ENCODE results near the gene MARCKS.
A peak's percentile ranks its signal among the peaks of the same experiment; 100 is the strongest.

MARCKS gene

GRCh38 chr6:113888956-113889630, 31.9 kb downstream of the MARCKS start:
- WGBS: no CpG with 5 or more reads among the region's 3 CpGs
- no peak for DNase-seq
- no peaks in the 10 kb centered on the region for H3K27me3 ChIP-seq (ENCODE audit: control insufficient read depth in 1 of 2, insufficient read depth in 1 of 2, low read length in 2 of 2)
- no peak overlapping the region for H3K9ac ChIP-seq (ENCODE audit: low read length)
- no peak overlapping the region for H3K18ac ChIP-seq (ENCODE audit: low read depth in 1 of 2, low read length in 2 of 2)
- H3K4me1 ChIP-seq (ENCODE audit: control insufficient read depth, insufficient read depth, low read depth, low read length): no peaks in the 10 kb centered on the region
- H2BK12ac ChIP-seq (ENCODE audit: low read length in 2 of 2): no peak overlapping the region
- no peak overlapping the region for H3K27ac ChIP-seq (ENCODE audit: low read length, poor library complexity, severe bottlenecking)
- H3K23ac ChIP-seq (ENCODE audit: low read length in 2 of 2): no peak overlapping the region
- no peaks in the 10 kb centered on the region for H3K36me3 ChIP-seq (ENCODE audit: control insufficient read depth in 1 of 2, insufficient read depth in 2 of 2, low read depth in 1 of 2, low read length in 2 of 2)
- no peak overlapping the region for H2BK120ac ChIP-seq (ENCODE audit: low read depth, low read length)
- no peak overlapping the region for H3K4ac ChIP-seq (ENCODE audit: low read depth in 1 of 2, low read length in 2 of 2)
- H3K4me2 ChIP-seq (ENCODE audit: low read length, poor library complexity, severe bottlenecking): no peak overlapping the region
- no peak overlapping the region for H4K8ac ChIP-seq (ENCODE audit: low read length)
- H3K79me1 ChIP-seq (replicated peaks; ENCODE audit: low read length, poor library complexity, severe bottlenecking): no peaks in the 10 kb centered on the region
- H2AK5ac ChIP-seq (ENCODE audit: low read length, severe bottlenecking): no peak overlapping the region
- no peak overlapping the region for H3K14ac ChIP-seq (ENCODE audit: low read length in 2 of 2)
- no peak overlapping the region for H4K91ac ChIP-seq (ENCODE audit: low read length)
- H3K4me3 ChIP-seq (ENCODE audit: insufficient read depth in 1 of 2, low read depth in 1 of 2, low read length in 2 of 2): no peak overlapping the region
- no peak overlapping the region for H2BK5ac ChIP-seq (ENCODE audit: low read depth, low read length, poor library complexity, severe bottlenecking)
- H2BK15ac ChIP-seq (ENCODE audit: low read depth, poor library complexity, severe bottlenecking): no peak overlapping the region
- H2AFZ ChIP-seq (ENCODE audit: low read depth, low read length): no peak overlapping the region
- peaks cover 9% of the 10 kb centered on the region for H3K9me3 ChIP-seq (ENCODE audit: control insufficient read depth, low read length)

GRCh38 chr6:113893451-113893850, 36.3 kb downstream of the MARCKS start:
- H3K9ac ChIP-seq (ENCODE audit: low read length): peak overlapping the region; percentile 18
- H3K23ac ChIP-seq (ENCODE audit: low read length in 2 of 2): no peak overlapping the region
- no peak for DNase-seq
- H3K14ac ChIP-seq (ENCODE audit: low read length in 2 of 2): no peak overlapping the region
- H4K8ac ChIP-seq (ENCODE audit: low read length): no peak overlapping the region
- no peak overlapping the region for H3K4me2 ChIP-seq (ENCODE audit: low read length, poor library complexity, severe bottlenecking)
- no peaks in the 10 kb centered on the region for H3K27me3 ChIP-seq (ENCODE audit: control insufficient read depth in 1 of 2, insufficient read depth in 1 of 2, low read length in 2 of 2)
- no peak overlapping the region for H3K27ac ChIP-seq (ENCODE audit: low read length, poor library complexity, severe bottlenecking)
- no peak overlapping the region for H3K4ac ChIP-seq (ENCODE audit: low read depth in 1 of 2, low read length in 2 of 2)
- no peak overlapping the region for H3K18ac ChIP-seq (ENCODE audit: low read depth in 1 of 2, low read length in 2 of 2)
- peaks cover 9% of the 10 kb centered on the region for H3K9me3 ChIP-seq (ENCODE audit: control insufficient read depth, low read length)
- H2AFZ ChIP-seq (ENCODE audit: low read depth, low read length): no peak overlapping the region
- no peak overlapping the region for H2BK120ac ChIP-seq (ENCODE audit: low read depth, low read length)
- H3K79me1 ChIP-seq (replicated peaks; ENCODE audit: low read length, poor library complexity, severe bottlenecking): no peaks in the 10 kb centered on the region
- H2BK5ac ChIP-seq (ENCODE audit: low read depth, low read length, poor library complexity, severe bottlenecking): no peak overlapping the region
- H3K4me3 ChIP-seq (ENCODE audit: insufficient read depth in 1 of 2, low read depth in 1 of 2, low read length in 2 of 2): no peak overlapping the region
- no peaks in the 10 kb centered on the region for H3K4me1 ChIP-seq (ENCODE audit: control insufficient read depth, insufficient read depth, low read depth, low read length)
- no peak overlapping the region for H4K91ac ChIP-seq (ENCODE audit: low read length)
- no peak overlapping the region for H2BK15ac ChIP-seq (ENCODE audit: low read depth, poor library complexity, severe bottlenecking)
- H2BK12ac ChIP-seq (ENCODE audit: low read length in 2 of 2): no peak overlapping the region
- H3K36me3 ChIP-seq (ENCODE audit: control insufficient read depth in 1 of 2, insufficient read depth in 2 of 2, low read depth in 1 of 2, low read length in 2 of 2): no peaks in the 10 kb centered on the region
- H2AK5ac ChIP-seq (ENCODE audit: low read length, severe bottlenecking): no peak overlapping the region

GRCh38 chr6:113893866-113894265, 36.7 kb downstream of the MARCKS start:
- H4K91ac ChIP-seq (ENCODE audit: low read length): no peak overlapping the region
- no peaks in the 10 kb centered on the region for H3K79me1 ChIP-seq (replicated peaks; ENCODE audit: low read length, poor library complexity, severe bottlenecking)
- peak; percentile 45 for DNase-seq
- no peak overlapping the region for H3K18ac ChIP-seq (ENCODE audit: low read depth in 1 of 2, low read length in 2 of 2)
- no peak overlapping the region for H2BK120ac ChIP-seq (ENCODE audit: low read depth, low read length)
- no peak overlapping the region for H3K14ac ChIP-seq (ENCODE audit: low read length in 2 of 2)
- no peaks in the 10 kb centered on the region for H3K36me3 ChIP-seq (ENCODE audit: control insufficient read depth in 1 of 2, insufficient read depth in 2 of 2, low read depth in 1 of 2, low read length in 2 of 2)
- H3K27ac ChIP-seq (ENCODE audit: low read length, poor library complexity, severe bottlenecking): no peak overlapping the region
- H3K4me1 ChIP-seq (ENCODE audit: control insufficient read depth, insufficient read depth, low read depth, low read length): no peaks in the 10 kb centered on the region
- WGBS: 71% methylated on average over 3 of the region's 3 CpGs
- H3K9ac ChIP-seq (ENCODE audit: low read length): peak overlapping the region; percentile 18
- H2BK5ac ChIP-seq (ENCODE audit: low read depth, low read length, poor library complexity, severe bottlenecking): no peak overlapping the region
- H4K8ac ChIP-seq (ENCODE audit: low read length): no peak overlapping the region
- H3K9me3 ChIP-seq (ENCODE audit: control insufficient read depth, low read length): peaks cover 9% of the 10 kb centered on the region
- H2BK12ac ChIP-seq (ENCODE audit: low read length in 2 of 2): no peak overlapping the region
- no peak overlapping the region for H2AK5ac ChIP-seq (ENCODE audit: low read length, severe bottlenecking)
- H3K4ac ChIP-seq (ENCODE audit: low read depth in 1 of 2, low read length in 2 of 2): no peak overlapping the region
- no peak overlapping the region for H2BK15ac ChIP-seq (ENCODE audit: low read depth, poor library complexity, severe bottlenecking)
- no peaks in the 10 kb centered on the region for H3K27me3 ChIP-seq (ENCODE audit: control insufficient read depth in 1 of 2, insufficient read depth in 1 of 2, low read length in 2 of 2)
- H3K23ac ChIP-seq (ENCODE audit: low read length in 2 of 2): no peak overlapping the region
- no peak overlapping the region for H3K4me3 ChIP-seq (ENCODE audit: insufficient read depth in 1 of 2, low read depth in 1 of 2, low read length in 2 of 2)
- H3K4me2 ChIP-seq (ENCODE audit: low read length, poor library complexity, severe bottlenecking): no peak overlapping the region
- H2AFZ ChIP-seq (ENCODE audit: low read depth, low read length): no peak overlapping the region

- no peak overlapping the region for H3K27ac ChIP-seq (ENCODE audit: low read length, poor library complexity, severe bottlenecking)
- H2BK15ac ChIP-seq (ENCODE audit: low read depth, poor library complexity, severe bottlenecking): no peak overlapping the region
- H3K4me3 ChIP-seq (ENCODE audit: insufficient read depth in 1 of 2, low read depth in 1 of 2, low read length in 2 of 2): no peak overlapping the region
- no peak overlapping the region for H3K4ac ChIP-seq (ENCODE audit: low read depth in 1 of 2, low read length in 2 of 2)
- H2AK5ac ChIP-seq (ENCODE audit: low read length, severe bottlenecking): no peak overlapping the region
- H4K91ac ChIP-seq (ENCODE audit: low read length): no peak overlapping the region
- H3K27me3 ChIP-seq (ENCODE audit: control insufficient read depth in 1 of 2, insufficient read depth in 1 of 2, low read length in 2 of 2): no peaks in the 10 kb centered on the region
- H3K36me3 ChIP-seq (ENCODE audit: control insufficient read depth in 1 of 2, insufficient read depth in 2 of 2, low read depth in 1 of 2, low read length in 2 of 2): no peaks in the 10 kb centered on the region
- H3K23ac ChIP-seq (ENCODE audit: low read length in 2 of 2): no peak overlapping the region
- no peaks in the 10 kb centered on the region for H3K4me1 ChIP-seq (ENCODE audit: control insufficient read depth, insufficient read depth, low read depth, low read length)
- no peak overlapping the region for H3K4me2 ChIP-seq (ENCODE audit: low read length, poor library complexity, severe bottlenecking)
- no peaks in the 10 kb centered on the region for H3K79me1 ChIP-seq (replicated peaks; ENCODE audit: low read length, poor library complexity, severe bottlenecking)
- H3K18ac ChIP-seq (ENCODE audit: low read depth in 1 of 2, low read length in 2 of 2): peak overlapping the region in 1 of 2 experiments; percentile 11
- H2BK120ac ChIP-seq (ENCODE audit: low read depth, low read length): no peak overlapping the region
- peaks cover 9% of the 10 kb centered on the region for H3K9me3 ChIP-seq (ENCODE audit: control insufficient read depth, low read length)
- no peak overlapping the region for H3K14ac ChIP-seq (ENCODE audit: low read length in 2 of 2)
- no peak overlapping the region for H2AFZ ChIP-seq (ENCODE audit: low read depth, low read length)
- H4K8ac ChIP-seq (ENCODE audit: low read length): no peak overlapping the region
- WGBS: 78% methylated on average over 6 of the region's 6 CpGs
- no peak overlapping the region for H2BK12ac ChIP-seq (ENCODE audit: low read length in 2 of 2)
- no peak overlapping the region for H2BK5ac ChIP-seq (ENCODE audit: low read depth, low read length, poor library complexity, severe bottlenecking)
- H3K9ac ChIP-seq (ENCODE audit: low read length): no peak overlapping the region
- DNase-seq: no peak
Measured at GRCh38 chr6:113894712-113895674, 37.8 kb downstream of the MARCKS start.
